Measurements from ENCODE around the gene TBC1D10A.
A peak's percentile ranks its signal among the peaks of the same experiment; 100 is the strongest.

Gene TBC1D10A

DNA sequence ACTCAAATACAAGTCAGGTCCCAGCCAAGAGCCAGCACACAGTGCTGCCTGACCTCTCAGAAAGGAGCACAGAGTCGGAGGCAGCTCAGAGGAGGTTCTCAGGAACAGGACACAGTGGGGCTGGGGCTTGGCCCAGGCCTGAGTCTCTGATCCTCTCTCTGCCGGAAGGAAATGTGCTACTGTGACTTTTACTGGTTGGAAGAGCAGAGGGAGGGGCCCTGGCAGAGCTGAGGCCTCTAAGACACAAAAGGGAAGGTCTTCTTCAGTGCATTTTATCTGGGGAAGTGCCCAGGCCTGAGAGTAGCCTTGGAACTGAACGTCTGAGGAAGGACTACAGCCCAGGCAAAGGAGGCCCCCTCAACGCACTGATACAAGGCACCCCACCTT lies 21.2 kb downstream of the TBC1D10A start:
- DNase-seq (ENCODE audit: low read depth): no peak
- H3K4me3 ChIP-seq (ENCODE audit: low read depth, low read length): no peak overlapping the region

DNA sequence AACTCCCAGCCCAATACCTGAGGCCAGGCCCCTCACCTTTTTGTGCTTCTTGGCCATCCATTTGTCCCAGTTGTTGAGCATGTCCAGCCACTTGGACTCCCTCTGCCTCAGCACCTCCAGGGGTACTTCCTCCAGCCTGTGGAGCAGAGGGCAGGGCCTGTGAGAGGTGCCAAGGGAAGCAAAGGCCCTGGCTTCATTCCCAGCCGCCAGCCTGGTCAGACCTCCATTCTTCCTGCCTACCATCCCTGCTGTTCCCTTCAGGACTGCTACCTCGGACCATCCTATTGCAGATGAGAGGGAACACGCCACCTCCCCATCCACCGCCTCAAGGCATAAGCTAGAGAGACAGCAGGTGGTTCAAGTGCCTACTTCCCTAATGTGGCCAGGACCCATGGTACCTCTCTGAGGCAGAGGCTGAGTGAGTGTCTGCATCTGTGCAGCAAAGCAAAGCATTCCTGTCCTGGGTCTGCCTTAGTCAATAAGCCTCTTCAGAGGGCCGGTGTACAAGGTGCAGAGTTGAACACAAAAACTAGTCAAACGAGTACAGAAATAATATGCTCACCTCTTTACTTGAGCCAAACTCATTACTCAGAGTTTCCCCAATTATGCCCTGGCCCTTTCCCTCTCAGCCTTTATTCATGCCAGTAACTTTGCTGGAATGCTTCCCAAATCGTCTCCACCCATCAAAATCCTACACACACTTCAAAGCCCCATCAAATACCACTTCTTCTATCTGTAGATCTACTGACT lies 22.1 kb downstream of the TBC1D10A start:
- no peak overlapping the region for H3K4me3 ChIP-seq (ENCODE audit: low read depth, low read length)
- DNase-seq (ENCODE audit: low read depth): no peak

DNA sequence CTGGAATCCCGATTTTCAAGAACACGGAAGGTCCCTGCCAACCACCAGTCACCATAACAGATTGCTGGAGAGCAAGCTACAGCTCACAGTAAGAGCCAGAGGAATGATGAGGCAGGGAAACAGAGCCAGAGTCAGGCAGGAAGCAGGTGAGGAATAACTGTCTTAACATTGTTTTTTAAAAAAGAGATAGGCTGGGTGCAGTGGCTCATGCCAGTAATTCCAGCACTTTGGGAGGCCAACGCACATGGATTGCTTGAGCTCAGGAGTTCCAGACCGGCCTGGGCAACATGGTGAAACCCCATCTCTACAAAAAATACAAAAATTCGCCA lies 24.0 kb downstream of the TBC1D10A start:
- DNase-seq (ENCODE audit: low read depth): no peak
- no peak overlapping the region for H3K4me3 ChIP-seq (ENCODE audit: low read depth, low read length)

DNA sequence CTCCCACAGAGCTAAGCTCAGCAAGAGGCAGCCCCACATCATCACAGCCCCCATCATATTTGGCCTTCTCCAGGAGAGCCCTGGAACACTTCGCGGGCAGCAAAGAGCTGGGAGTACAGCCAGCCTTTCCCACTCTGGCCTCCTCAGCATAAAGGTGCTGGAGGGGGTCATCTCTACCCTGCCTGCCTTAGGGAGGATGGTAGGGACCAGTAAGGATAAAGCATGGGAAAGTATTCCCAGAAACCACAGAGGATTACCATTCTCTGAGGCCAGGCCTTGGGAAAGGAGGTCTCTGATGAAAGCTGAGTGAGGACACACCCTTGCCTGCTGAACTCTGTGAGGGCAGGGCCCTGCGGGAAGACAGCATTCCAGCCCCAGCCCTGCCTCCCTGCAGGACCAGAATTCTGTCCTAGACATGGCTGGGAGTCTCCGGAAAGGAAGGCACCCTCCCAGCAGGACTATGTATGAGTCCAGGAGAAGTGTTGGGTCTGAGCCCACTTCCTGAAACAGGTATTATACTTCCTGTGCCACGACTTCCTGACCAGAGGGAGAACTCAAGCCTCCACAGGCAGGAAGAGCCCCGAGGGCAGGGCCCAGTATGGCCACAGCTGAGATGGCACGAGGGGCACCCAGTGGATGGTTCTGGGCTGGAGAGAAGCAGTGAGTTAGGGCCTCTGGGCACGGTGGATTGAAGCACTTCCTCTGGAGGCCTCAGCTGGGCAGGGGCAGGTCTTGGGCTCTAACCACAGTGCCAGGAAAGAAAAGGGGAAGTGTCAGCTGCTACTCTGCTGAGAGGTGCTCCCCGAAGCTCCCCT lies 24.5 kb downstream of the TBC1D10A start:
- H3K4me3 ChIP-seq (ENCODE audit: low read depth, low read length): no peak overlapping the region
- peak; percentile 73 for DNase-seq (ENCODE audit: low read depth)

DNA sequence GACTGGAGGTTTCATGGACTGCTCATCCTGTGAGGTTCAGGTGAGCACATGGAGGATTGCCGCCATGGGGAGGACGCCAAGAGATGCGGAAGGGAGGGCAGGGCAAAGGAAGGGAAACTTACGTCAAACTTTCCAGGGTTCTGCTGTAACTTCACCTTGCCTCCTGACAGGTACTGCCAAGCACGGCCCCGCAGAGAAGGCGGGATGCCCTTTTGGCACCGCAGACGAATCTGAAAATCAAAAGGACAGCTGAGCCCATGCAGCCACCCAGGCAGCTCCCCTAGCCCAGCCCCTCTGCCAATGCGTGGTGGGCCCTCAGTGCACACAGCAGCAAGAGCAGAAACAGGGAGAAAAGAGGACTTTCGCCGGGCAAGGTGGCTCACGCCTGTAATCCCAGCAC lies 27.4 kb downstream of the TBC1D10A start:
- H3K4me3 ChIP-seq (ENCODE audit: low read depth, low read length): no peak overlapping the region
- no peak for DNase-seq (ENCODE audit: low read depth)

DNA sequence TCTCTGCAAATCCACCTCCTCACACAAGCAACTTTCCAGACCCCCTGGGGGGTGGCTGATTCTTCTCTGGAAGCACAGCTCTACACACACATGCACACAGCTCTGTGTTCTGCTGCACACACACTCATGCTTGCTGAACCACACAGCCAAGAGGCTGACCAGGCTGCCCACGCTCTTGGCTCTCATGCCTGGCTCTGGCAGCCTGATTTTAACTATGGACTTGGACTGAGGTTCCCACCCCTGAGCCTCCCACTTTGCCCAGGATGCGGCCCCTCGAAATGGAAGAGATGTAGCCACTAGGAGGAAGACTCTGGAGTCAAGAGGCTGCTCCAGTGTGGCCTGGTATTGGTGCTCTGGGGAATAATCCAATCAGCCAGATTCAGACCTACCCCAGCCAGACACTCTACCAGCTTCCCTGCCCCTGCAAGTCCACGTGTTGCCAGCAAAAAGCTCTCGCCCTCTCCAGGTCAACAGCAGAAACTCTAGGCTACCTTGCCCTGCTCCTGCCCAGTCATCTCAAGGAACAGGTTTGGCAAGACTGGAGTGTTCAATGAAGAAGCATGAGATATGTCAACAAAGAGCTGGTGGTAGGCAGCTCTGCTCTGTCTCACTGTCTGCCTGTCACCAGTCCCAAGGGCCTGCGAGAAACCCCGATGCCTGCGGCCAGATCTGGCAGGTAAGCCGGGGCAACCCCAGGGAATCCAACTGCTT lies 28.6 kb downstream of the TBC1D10A start:
- H3K4me3 ChIP-seq (ENCODE audit: low read depth, low read length): no peak overlapping the region
- no peak for DNase-seq (ENCODE audit: low read depth)

DNA sequence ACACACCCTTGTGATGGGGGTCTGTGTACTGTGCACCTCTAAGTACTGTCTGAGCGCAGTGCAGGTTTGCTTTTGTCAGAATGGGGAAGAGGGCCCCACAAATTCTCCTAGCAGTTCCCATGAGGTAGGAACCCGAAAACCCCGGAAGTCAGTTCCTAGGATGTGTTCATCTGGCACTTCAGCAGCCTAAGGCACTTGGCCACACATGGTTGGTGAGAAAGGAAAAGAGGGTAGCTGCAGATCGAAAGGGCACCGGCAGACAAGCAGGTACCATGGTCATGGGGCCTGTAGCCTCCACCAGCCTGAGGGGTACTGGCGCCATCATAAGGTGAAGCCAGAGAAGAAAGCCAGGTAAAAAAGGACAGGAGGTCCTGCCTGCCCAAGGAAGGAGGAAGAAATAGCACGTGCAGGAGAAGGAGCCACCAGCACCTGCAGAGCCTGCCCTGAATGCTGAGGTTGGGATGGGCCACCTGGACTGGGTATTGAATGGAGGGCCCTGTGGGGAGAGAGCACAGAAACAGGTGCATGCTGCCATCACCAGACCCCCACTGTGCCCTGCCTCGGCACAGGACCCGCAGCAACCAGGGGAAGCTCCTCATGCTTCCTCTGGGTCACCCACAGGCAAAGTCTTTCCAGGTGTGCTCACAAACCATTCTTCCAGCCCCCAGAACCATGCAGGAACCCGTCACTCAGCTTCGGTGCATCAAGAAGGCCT lies 29.3 kb downstream of the TBC1D10A start:
- DNase-seq (ENCODE audit: low read depth): no peak
- no peak overlapping the region for H3K4me3 ChIP-seq (ENCODE audit: low read depth, low read length)

DNA sequence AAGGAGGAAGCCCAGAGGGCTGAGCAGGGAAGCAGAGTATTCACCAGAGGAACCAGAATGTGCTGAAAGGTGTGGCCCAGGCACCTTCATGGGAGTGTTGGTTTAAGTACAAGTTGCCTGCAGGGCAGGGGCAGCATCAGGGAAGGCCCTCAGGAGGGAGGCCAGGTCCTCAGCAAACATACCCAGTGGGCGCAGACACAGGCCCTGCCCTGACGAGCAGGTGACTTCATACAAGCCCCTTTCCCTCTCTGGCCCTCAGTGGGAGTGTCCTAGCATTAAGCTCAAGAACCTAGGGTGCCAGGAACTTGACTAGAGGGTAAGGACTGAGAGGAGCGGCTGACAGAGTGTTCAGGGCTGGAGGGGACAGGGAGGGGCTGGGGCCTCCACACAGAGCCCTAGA lies 29.9 kb downstream of the TBC1D10A start:
- DNase-seq (ENCODE audit: low read depth): no peak
- H3K4me3 ChIP-seq (ENCODE audit: low read depth, low read length): no peak overlapping the region

DNA sequence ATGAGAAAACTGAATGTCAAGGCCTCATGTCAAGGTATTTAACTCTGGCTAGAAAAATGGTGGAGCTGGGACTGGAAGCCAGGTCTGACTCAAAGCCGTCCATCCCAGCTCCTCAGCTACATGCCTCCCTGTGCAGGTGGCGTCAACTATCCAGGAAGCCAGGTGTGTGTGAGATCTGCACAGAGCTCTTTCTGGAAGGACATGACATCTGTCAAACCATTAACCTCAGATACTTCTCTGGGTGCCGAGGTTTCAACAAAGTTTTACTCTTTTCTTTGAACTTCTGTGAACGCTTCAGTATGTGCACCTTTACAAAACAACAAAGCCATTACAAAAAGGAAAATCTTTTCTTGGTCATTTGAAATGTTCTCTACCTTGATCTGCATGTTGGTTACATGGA lies 30.4 kb downstream of the TBC1D10A start:
- DNase-seq (ENCODE audit: low read depth): no peak
- no peak overlapping the region for H3K4me3 ChIP-seq (ENCODE audit: low read depth, low read length)

DNA sequence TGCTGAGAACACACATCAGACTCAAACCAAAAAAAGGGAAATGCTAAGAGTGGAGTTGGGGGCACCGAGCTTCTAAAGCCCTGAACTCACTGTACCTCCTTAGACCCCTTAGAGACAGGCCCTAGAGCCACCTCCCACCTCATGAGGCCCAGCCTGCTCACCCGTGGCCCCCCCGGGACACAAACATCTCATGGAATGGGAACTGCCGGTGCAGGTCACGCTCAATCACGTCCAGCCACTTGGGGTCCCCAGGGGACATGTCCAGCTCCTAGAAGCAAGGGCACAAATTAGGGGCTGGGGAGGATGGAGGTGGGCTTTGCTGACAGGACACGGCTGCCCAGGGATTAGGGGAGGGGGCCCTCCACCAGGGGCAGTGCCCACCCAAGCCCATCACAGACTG lies 31.2 kb downstream of the TBC1D10A start:
- no peak overlapping the region for H3K4me3 ChIP-seq (ENCODE audit: low read depth, low read length)
- DNase-seq (ENCODE audit: low read depth): no peak

DNA sequence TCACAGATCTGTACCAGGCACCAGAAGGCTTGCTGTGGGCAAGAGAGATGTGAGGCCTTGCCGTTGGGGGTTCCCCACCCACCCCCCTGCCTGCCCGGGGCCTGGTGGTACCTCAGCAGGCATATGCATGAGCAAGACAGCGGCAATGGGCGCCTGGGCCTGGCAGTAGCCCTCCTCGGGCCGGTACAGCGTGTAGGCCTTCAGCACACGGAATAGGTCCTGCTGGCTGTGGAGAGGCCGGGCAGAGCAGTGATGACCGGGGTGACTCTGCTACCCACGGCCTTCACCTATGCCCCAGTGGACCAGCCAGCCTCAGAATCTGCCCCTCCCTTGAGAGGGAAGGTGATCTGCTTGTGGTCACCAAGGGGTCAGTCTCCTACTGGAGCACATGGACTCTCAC lies 31.9 kb downstream of the TBC1D10A start:
- no peak for DNase-seq (ENCODE audit: low read depth)
- no peak overlapping the region for H3K4me3 ChIP-seq (ENCODE audit: low read depth, low read length)

DNA sequence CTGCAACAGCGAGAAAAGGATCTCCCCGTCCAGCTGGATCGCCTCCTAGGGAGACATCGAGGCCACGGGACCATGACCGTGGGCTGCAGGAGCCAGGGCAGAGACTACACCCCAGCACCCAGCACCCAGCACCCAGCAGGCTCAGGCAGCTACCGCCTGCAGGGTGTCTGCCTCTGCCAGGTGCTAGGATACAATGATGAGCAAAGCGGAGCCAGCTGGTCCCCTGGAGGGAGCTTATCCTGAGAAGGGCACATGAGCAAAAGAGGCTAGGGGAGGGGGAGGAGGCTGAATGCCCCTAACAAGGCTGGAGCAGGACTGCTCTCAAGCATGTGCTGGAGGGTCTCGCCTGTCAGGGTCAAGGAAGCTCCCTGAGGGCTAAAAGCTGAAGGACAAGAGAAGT lies 32.7 kb downstream of the TBC1D10A start:
- H3K4me3 ChIP-seq (ENCODE audit: low read depth, low read length): no peak overlapping the region
- no peak for DNase-seq (ENCODE audit: low read depth)

DNA sequence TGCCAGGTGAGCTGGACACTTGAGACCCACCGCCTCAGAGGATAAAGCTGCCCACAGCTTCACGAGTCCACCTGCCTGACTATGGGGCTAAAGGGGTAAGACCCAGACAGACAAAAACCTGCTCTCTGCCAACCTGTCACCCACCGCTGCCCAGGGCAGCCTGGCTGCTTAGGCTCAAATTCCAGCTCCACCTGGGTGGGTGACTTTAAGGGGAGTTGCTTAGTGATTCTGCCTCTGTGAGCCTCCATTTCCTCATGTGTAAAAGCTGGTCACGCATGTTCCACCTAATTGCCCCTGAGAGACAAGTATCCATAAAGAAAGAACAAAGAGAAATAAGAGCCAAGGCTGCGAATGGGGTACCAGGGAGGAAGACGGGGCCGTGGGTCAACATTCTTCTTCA lies 33.7 kb downstream of the TBC1D10A start:
- H3K4me3 ChIP-seq (ENCODE audit: low read depth, low read length): no peak overlapping the region
- no peak for DNase-seq (ENCODE audit: low read depth)

DNA sequence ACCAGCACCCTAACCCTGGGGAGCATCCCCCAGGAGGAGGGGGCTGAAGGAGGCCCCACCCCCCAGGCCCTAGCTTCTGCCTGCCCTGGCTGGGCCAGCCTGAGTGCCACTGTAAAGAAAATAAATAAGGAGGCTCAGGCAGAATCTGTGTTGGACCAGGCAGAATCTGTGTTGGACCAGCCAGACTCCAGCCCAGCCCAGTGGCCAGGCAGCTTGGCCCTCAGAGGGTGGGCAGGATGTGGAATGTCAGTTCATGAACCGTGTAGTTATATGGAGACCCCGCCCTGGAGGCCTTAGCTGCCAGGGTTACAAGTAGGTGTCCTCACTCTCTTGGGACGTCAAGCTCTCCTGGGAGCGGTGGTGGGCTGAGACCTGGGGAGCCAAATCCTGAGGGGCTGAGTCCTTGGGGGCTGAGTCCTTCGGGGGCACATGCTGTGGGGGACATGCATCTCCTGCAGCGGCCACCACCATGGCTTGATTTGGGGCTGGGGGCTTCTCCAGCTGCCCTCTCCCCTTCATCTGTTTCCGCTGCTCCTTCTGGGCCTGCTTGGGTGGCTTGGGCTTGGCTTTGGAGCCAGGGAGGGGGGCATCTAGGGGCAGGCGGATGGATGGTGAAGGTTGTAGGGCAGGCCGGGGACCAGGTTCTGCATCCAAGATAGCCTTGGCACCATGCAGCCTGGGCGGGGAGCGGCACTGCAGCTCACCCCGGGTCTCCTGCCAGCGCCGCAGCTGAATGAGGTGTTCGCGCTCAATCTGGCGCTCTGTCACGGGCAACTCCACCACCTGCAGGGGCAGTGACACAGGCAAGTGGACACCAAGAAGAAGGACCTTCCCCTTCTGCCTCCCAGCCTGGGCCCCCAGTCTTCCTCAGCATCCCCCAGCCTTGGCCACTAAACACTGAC lies 34.4 kb downstream of the TBC1D10A start:
- no peak overlapping the region for H3K4me3 ChIP-seq (ENCODE audit: low read depth, low read length)
- no peak for DNase-seq (ENCODE audit: low read depth)

DNA sequence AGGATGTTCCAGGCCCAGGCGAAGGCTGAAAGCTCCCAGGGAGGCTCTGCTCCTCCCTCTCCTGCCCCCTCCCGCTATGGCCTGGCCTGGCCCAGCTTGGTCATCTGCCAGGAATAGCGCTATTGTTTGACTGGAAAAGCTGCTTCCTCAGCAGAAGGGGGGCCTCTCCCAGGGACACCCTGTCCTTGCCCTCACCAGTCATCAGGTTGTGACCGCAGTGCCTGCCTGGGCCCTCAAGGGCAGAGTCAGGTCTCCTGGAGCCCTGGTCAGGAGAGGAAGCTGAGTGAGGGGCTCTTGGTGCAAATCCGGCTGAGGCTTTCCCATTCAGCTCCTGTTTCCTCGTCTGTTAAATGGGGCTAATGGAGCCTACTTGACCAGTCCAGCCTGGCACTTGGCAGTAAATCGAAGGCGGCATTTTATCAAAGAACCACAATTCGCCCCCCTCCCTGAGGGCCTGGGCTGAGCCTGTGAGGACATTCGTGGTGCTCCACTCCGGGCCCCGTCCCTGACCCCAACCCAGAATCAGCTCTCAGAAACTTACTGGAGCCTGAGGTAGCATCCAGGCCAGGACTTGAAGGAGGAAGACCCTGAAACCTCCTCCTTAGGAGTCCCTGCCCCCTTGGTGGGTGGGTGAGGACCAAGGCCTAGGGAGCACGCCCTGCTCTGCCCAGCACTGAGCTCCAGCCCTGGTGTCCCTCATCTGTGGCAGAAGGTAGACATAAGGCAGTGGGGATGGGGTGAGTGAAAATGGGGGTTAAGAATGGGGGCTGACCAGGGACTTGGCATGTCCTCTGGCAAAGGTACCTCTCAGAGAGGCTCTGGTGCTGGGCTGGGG lies 35.5 kb downstream of the TBC1D10A start:
- H3K4me3 ChIP-seq (ENCODE audit: low read depth, low read length): no peak overlapping the region
- no peak for DNase-seq (ENCODE audit: low read depth)

DNA sequence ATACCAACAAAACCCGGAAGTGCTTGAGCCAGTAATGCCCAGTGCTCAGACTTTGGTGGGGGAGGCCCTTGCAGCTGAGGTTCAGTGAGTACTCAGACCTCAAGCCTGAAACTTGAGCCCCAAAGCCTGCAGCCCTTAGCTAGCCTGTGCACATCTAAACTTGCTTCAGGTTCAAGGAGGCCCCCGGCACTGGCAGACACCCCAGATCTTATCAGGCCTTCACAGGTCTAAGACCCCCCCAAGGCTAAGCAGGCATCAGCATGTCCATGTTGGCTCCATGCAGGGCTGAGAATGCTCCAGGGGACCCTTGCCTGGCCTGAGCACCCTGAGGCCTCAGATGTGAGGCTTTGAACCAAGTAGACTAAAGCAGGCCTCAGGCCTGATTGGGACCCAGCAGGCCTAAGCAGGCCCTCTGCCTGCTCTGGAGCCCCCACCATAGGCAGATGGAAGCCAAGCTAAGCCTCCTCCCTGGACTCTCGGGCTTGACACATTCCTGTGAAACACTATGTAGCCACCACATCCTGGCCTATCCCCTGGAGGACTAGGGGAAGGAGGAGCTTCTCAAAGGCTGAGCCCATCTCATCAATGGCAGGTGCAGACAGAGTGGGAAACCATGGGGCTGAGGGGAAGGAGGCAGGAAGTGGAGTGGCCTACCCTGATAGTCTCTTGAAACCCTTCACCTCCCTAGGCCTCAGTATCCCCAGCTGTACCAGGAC lies 36.2 kb downstream of the TBC1D10A start:
- DNase-seq (ENCODE audit: low read depth): no peak
- H3K4me3 ChIP-seq (ENCODE audit: low read depth, low read length): no peak overlapping the region

DNA sequence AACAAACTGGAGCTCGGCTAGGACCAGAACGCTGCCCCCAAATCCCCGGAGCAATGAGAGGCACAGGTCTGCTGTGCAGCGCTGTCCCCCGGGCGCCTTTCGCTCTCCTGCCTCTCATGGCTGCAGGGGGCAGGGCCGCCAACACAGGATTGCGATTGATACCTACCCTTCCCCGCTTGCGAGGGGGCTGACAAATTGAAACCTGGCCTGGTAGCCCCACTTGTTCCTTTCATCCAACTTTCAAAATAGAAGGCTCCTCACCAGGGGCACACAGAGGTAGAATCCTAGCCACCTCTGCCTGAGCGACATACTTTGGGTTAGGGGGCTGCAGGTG lies 36.8 kb downstream of the TBC1D10A start:
- no peak for DNase-seq (ENCODE audit: low read depth)
- peak overlapping the region; percentile 40 for H3K4me3 ChIP-seq (ENCODE audit: low read depth, low read length)
